Activated naive CD4-positive, alpha-beta T cell treated with anti-CD3 and anti-CD28 coated beads for 36 hours (primary cell): ENCODE data around the gene SLC2A9. TPM values are rescaled to one million over a fixed set of nuclear protein-coding genes. Genes with fewer than 3 reads are reported as not detected.

Source experiments
- CTCF ChIA-PET: fragments of 350-600 bp; sonication (Branson Sonifier 250); formaldehyde crosslinking; loops from one replicate; lab custom pipeline; 2021; ENCODE audit warnings: antibody characterized with exemption; lab: Charles Lee
- DNase-seq: peaks from one replicate; pipeline ENCODE4 v3.0.0-alpha.2; 2020
- H3K27ac Mint-ChIP-seq: one replicate; pipeline ENCODE4 v1.8.0; 2021; ENCODE audit warnings: mild to moderate bottlenecking, mixed read lengths
- H3K27me3 Mint-ChIP-seq: one replicate; pipeline ENCODE4 v1.8.0; 2021; ENCODE audit warnings: low read depth, mixed read lengths
- H3K36me3 Mint-ChIP-seq: one replicate; pipeline ENCODE4 v1.8.0; 2021; ENCODE audit warnings: low read depth, mixed read lengths
- H3K4me1 Mint-ChIP-seq: one replicate; pipeline ENCODE4 v1.8.0; 2021; ENCODE audit warnings: low read depth, mixed read lengths
- H3K4me3 Mint-ChIP-seq: one replicate; pipeline ENCODE4 v1.8.0; 2021; ENCODE audit warnings: mild to moderate bottlenecking, moderate library complexity, mixed read lengths
- H3K9me3 Mint-ChIP-seq: one replicate; pipeline ENCODE4 v1.8.0; 2021; ENCODE audit warnings: mixed read lengths
- intact Hi-C: fragments of 100-400 bp; cut with micrococcal nuclease; formaldehyde crosslinking; loops from one replicate; pipeline ENCODE4 v1.15.1; 2023
- total RNA-seq, 2 experiments: library from RNA; stranded (reverse); gene quantifications; one replicate each; pipeline ENCODE4 v1.2.3, GENCODE V29; 2021

The SLC2A9 gene
- total RNA-seq, 2 experiments from 2014 or later: 0.43 to 0.86 TPM

DNA sequence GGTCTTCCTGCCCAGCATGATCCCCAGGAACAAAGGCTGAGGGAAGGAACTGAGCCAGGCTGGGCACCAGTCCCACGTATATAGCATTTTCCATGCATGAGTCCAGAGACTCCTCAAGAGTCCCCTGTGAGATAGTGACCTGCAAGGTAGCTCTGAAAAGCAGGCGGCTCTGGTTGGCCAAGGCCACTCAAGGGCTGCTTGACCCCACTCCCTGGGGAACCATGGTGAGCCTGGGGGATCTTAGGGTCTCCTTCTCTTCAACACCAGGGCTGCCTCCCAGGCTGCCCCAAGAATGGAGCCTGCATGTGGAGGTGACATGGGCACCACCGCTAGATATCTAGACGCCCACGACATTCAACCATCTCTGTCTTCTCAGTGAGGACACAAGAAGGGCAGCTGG lies 79.2 kb downstream of the SLC2A9 start:
- DNase-seq: no peak
- Mint-ChIP-seq H3K4me1 (no peaks in the 10 kb centered on the region), H3K27ac (no peak overlapping the region), H3K27me3 (no peaks in the 10 kb centered on the region), H3K36me3 (no peaks in the 10 kb centered on the region), H3K9me3 (no peaks in the 10 kb centered on the region), H3K4me3 (no peak overlapping the region)
- CTCF ChIA-PET: no interaction called here
- intact Hi-C loops: no loop called here

DNA sequence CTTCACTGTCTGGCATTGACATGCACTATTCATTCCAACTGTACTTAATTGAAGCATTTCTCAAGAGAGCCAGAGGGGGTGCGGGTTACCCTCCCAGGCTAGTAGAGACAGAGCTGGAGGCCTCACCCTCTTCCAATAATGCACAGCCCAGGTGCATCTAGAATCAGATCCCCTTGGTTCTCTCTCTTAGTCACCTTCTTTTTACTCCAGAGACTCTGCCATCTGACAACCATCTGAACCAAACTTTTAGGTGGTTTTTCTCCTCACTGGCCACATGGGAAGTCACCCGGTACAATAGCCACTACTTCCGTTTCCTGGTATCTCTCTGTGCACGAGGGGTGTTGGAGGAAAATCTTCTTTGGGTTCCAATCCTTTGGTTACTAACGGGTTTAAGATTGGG lies 81.3 kb downstream of the SLC2A9 start:
- DNase-seq: no peak
- Mint-ChIP-seq H3K27me3 (no peaks in the 10 kb centered on the region), H3K4me3 (no peak overlapping the region), H3K36me3 (no peaks in the 10 kb centered on the region), H3K27ac (no peak overlapping the region), H3K4me1 (no peaks in the 10 kb centered on the region), H3K9me3 (no peaks in the 10 kb centered on the region)
- CTCF ChIA-PET: no interaction called here
- intact Hi-C loops: no loop called here

DNA sequence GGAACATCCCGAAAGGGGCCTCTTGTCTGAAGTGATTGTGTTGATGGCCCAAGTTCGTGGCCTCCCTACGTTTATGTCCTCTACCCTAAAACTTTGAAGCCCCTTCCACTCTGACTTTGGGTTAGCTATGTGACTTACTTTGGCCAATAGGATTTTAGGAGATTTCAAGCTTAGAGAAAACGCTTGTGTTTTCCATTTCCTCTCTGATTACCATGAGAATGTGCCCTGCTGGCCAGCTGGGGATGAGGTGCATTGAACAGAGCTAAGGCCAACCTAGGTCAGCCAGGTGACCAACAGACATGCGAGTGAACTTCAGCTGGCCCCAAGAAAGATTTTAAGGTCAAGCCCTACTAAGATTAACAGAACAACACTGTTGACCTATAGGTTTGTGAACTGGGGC lies 82.4 kb downstream of the SLC2A9 start:
- Mint-ChIP-seq H3K9me3 (no peaks in the 10 kb centered on the region), H3K4me3 (no peak overlapping the region)
- intact Hi-C loops: no loop called here

GRCh38 chr4:9937078-9937477 lies 84.2 kb downstream of the SLC2A9 start:
- CTCF ChIA-PET: no interaction called here
- no peak overlapping the region for H3K27ac Mint-ChIP-seq

More for the DNA sequence above, 82.4 kb downstream of the SLC2A9 start:
- Mint-ChIP-seq H3K4me1 (no peaks in the 10 kb centered on the region), H3K36me3 (no peaks in the 10 kb centered on the region), H3K27ac (no peak overlapping the region), H3K27me3 (no peaks in the 10 kb centered on the region)
- CTCF ChIA-PET: interaction anchor here (0.6 kb wide), 1 partner anchor 126 kb away, joined by 3 read pairs; no protein-coding TSS in a partner anchor
- DNase-seq: no peak

GRCh38 chr4:9936129-9936644 lies 85.1 kb downstream of the SLC2A9 start:
- no peaks in the 10 kb centered on the region for H3K9me3 Mint-ChIP-seq
- intact Hi-C loops: no loop called here
- no peak overlapping the region for H3K4me3 Mint-ChIP-seq
- H3K27me3 Mint-ChIP-seq: no peaks in the 10 kb centered on the region
- CTCF ChIA-PET: no interaction called here
- no peak for DNase-seq
- no peaks in the 10 kb centered on the region for H3K4me1 Mint-ChIP-seq
- H3K27ac Mint-ChIP-seq: no peak overlapping the region
- H3K36me3 Mint-ChIP-seq: no peaks in the 10 kb centered on the region

More at GRCh38 chr4:9937078-9937477, 84.2 kb downstream of the SLC2A9 start:
- no peaks in the 10 kb centered on the region for H3K4me1 Mint-ChIP-seq
- no peak for DNase-seq
- no peaks in the 10 kb centered on the region for H3K9me3 Mint-ChIP-seq
- intact Hi-C loops: no loop called here
- no peaks in the 10 kb centered on the region for H3K36me3 Mint-ChIP-seq
- no peaks in the 10 kb centered on the region for H3K27me3 Mint-ChIP-seq
- H3K4me3 Mint-ChIP-seq: no peak overlapping the region

DNA sequence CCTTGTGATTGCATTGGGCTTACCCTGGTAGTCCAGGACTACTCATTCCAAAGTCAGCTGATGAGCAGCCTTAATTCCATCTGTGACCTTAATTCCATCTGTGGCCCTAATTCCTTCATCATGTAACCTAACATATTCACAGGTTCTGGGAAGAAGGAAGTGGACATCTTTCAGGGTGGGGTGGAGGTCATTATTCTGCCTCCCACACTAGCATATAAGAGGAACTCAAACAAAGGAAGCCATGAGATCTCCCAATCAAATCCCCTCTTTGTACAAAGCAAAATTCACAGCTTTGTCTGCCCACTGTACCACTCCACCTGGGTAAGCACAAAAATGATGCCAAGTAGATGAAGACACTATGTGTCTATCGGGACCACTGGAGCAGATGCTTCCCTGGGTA lies 87.3 kb downstream of the SLC2A9 start:
- H3K27me3 Mint-ChIP-seq: no peaks in the 10 kb centered on the region
- H3K4me3 Mint-ChIP-seq: no peak overlapping the region
- CTCF ChIA-PET: interaction anchor here (1.1 to 1.4 kb wide), 2 partner anchors 81 to 86 kb away, joined by 3 to 4 read pairs; no protein-coding TSS in a partner anchor
- H3K36me3 Mint-ChIP-seq: no peaks in the 10 kb centered on the region
- H3K27ac Mint-ChIP-seq: no peak overlapping the region
- intact Hi-C loops: no loop called here
- DNase-seq: no peak
- H3K9me3 Mint-ChIP-seq: no peaks in the 10 kb centered on the region
- H3K4me1 Mint-ChIP-seq: no peaks in the 10 kb centered on the region

DNA sequence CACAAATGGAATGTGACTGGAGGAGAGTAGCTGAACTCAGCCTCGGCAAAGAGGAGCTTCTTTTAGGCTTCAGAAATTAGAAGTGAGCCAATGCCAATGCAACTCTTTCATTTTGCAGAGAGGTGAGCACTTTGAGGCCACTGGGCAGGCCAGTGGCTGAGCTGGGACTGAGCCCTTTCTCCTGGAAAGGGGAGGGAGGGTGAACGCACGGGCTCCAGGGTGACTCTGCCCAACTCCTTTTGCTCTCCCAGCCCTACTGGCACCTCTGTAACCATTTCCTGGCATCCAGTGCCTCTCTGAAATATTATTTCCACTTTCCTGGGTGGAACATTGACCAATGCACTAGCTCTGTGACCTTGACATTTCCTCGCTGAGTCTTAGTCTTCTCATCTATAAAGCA lies 88.1 kb downstream of the SLC2A9 start:
- H3K27me3 Mint-ChIP-seq: no peaks in the 10 kb centered on the region

DNA sequence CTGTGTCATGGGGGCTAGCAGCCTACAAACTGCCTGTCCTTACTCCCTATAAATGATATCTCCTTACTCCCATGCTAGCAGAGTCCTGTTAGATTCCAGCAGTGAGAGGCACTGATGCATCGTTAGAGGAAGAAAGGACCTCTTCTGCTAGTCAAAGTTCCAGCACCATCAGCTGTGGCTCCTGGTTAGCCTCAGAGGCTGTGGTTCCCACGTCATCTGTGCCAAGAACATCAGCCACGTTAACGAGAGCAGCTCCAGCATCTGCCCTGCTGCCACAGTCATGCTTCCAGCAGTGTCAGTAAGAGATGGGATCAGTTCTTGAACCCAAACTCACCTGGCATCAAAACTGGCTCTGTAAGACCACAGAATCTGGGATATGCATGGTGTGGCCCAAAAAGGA lies 88.5 kb downstream of the SLC2A9 start:
- H3K4me3 Mint-ChIP-seq: no peak overlapping the region
- no peak for DNase-seq
- intact Hi-C loops: no loop called here
- no peaks in the 10 kb centered on the region for H3K36me3 Mint-ChIP-seq
- CTCF ChIA-PET: no interaction called here
- H3K27ac Mint-ChIP-seq: no peak overlapping the region
- no peaks in the 10 kb centered on the region for H3K27me3 Mint-ChIP-seq
- no peaks in the 10 kb centered on the region for H3K4me1 Mint-ChIP-seq
- no peaks in the 10 kb centered on the region for H3K9me3 Mint-ChIP-seq

More for the DNA sequence above, 88.1 kb downstream of the SLC2A9 start:
- no peak overlapping the region for H3K4me3 Mint-ChIP-seq
- no peaks in the 10 kb centered on the region for H3K4me1 Mint-ChIP-seq
- no peaks in the 10 kb centered on the region for H3K9me3 Mint-ChIP-seq
- no peaks in the 10 kb centered on the region for H3K36me3 Mint-ChIP-seq
- intact Hi-C loops: no loop called here
- CTCF ChIA-PET: interaction anchor here (1.1 to 1.4 kb wide), 2 partner anchors 81 to 87 kb away, joined by 3 to 4 read pairs; no protein-coding TSS in a partner anchor
- no peak for DNase-seq
- no peak overlapping the region for H3K27ac Mint-ChIP-seq

DNA sequence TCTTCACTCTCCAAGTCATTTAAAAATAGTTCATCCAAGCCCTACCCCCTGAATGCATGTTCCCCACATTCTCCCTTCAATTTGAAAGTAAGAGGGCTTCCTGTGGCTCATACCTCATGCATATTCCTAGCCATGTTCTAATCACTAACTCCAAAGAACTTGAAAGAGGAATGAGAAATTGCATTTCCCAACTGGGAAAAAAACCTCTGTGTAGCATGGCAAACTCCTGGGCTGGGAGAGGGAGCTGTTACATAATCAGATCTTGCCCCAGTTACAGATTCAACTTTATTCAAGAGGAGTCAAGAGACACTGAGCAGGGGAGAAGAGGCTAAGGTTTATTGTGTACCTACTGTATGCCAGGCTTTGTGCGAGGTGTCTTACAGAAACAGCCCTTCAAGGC lies 90.2 kb downstream of the SLC2A9 start:
- no peak overlapping the region for H3K27ac Mint-ChIP-seq
- CTCF ChIA-PET: no interaction called here
- intact Hi-C loops: no loop called here

DNA sequence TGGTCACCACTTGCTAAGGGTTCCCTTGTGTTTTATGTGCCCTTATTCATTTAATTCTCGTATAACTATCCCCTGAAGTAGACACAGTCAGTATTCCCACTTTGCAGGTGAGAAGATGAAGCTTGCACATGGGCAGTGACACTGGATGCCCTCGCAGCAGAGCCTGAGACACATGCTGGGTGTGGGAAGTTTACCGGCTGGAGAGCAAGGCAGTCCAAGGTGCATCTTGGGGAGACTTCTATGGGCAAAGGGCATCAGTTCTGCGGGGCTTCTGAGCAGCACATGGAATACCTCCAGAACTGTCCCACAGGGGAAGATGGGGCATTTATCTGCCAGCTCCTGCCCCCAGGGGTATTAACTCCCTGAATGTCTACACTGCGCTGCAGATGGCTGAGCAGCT lies 92.2 kb downstream of the SLC2A9 start:
- Mint-ChIP-seq H3K9me3 (no peaks in the 10 kb centered on the region), H3K4me3 (no peak overlapping the region), H3K4me1 (no peaks in the 10 kb centered on the region), H3K36me3 (no peaks in the 10 kb centered on the region), H3K27ac (no peak overlapping the region), H3K27me3 (no peaks in the 10 kb centered on the region)
- intact Hi-C loops: no loop called here
- no peak for DNase-seq
- CTCF ChIA-PET: no interaction called here

More for the DNA sequence above, 90.2 kb downstream of the SLC2A9 start:
- H3K4me3 Mint-ChIP-seq: no peak overlapping the region
- H3K36me3 Mint-ChIP-seq: no peaks in the 10 kb centered on the region
- no peaks in the 10 kb centered on the region for H3K9me3 Mint-ChIP-seq
- no peak for DNase-seq
- H3K27me3 Mint-ChIP-seq: no peaks in the 10 kb centered on the region
- no peaks in the 10 kb centered on the region for H3K4me1 Mint-ChIP-seq

DNA sequence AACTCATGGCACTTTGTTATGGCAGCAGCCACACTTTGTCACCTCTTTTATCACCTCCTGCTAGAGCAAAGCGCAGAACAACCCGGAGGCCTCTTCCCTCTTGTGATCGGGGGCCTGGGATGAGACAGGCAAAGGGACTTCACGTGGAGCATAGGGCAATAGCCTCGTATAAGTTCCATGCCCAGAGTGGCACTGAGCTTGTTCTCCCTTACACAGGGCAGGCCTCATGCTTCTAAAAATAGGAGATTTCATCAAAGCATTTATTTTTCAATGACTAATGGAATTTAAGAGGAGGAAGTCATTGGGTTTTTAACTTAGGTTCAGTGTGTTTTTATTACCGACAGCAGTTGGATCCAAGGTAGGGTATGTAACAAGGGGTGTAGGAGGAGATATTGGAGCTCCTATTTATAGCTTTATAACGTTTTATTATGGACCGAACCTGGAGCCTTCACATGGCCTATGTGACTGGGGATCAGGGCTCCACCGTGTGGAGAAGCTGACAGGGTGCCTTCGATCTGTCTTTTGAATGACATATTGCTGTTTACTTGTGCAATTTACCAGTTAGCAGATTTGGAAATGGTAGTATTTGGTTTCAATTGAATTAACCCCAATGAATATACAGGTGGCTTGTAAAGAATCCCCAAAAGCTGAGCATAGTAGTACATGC lies 93.8 kb downstream of the SLC2A9 start:
- Mint-ChIP-seq H3K27ac (no peak overlapping the region), H3K36me3 (no peaks in the 10 kb centered on the region), H3K27me3 (no peaks in the 10 kb centered on the region), H3K9me3 (no peaks in the 10 kb centered on the region), H3K4me3 (no peak overlapping the region), H3K4me1 (no peaks in the 10 kb centered on the region)
- no peak for DNase-seq
- CTCF ChIA-PET: interaction anchor here (0.7 to 0.8 kb wide), 2 partner anchors 13 to 88 kb away, joined by 4 read pairs; no protein-coding TSS in a partner anchor
- intact Hi-C loops: no loop called here

GRCh38 chr4:9926586-9926985 lies 94.7 kb downstream of the SLC2A9 start:
- DNase-seq: no peak
- Mint-ChIP-seq H3K27me3 (no peaks in the 10 kb centered on the region), H3K27ac (no peak overlapping the region), H3K4me1 (no peaks in the 10 kb centered on the region), H3K9me3 (no peaks in the 10 kb centered on the region), H3K36me3 (no peaks in the 10 kb centered on the region), H3K4me3 (no peak overlapping the region)
- intact Hi-C loops: no loop called here
- CTCF ChIA-PET: interaction anchor here (0.7 kb wide), 1 partner anchor 12 kb away, joined by 4 read pairs; no protein-coding TSS in a partner anchor
